ENCODE data around the gene SPSB1. TPM values are rescaled to one million over a fixed set of nuclear protein-coding genes. Genes with fewer than 3 reads are reported as not detected.
A peak's percentile ranks its signal among the peaks of the same experiment; 100 is the strongest.

Gene SPSB1
- total RNA-seq, 1 experiment from 2014 or later = 2.9 TPM

DNA sequence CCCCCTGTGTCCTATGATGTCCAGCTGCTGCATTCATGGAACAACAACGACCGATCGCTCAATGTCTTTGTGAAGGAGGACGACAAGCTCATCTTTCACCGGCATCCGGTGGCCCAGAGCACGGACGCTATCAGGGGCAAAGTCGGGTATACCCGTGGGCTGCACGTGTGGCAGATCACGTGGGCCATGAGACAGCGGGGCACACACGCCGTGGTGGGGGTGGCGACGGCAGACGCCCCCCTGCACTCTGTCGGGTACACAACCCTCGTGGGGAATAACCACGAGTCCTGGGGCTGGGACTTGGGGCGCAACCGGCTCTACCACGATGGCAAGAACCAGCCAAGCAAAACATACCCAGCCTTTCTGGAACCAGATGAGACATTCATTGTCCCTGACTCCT is 63.3 kb downstream of the SPSB1 start:
- Histone ChIP-seq H3K79me2 (ENCODE audit: insufficient read depth, low read length) (no peaks in the 10 kb centered on the region), H2BK120ac (ENCODE audit: low read depth, low read length, poor library complexity, severe bottlenecking) (no peak overlapping the region), H2BK15ac (ENCODE audit: low read depth, low read length) (no peak overlapping the region), H4K91ac (ENCODE audit: insufficient read length, low read depth, low read length) (no peak overlapping the region), H3K23ac (ENCODE audit: insufficient read length, low read depth, low read length) (no peak overlapping the region), H3K9me3 (ENCODE audit: control insufficient read depth, low read depth, low read length) (no peaks in the 10 kb centered on the region), H4K20me1 (ENCODE audit: control insufficient read depth, insufficient read depth, insufficient read length) (no peaks in the 10 kb centered on the region), H2AK5ac (ENCODE audit: insufficient read length, low read length) (no peak overlapping the region), H3K4me2 (ENCODE audit: insufficient read depth, insufficient read length, low read length) (no peak overlapping the region), H3T11ph (ENCODE audit: low read length) (no peak overlapping the region), H3K56ac (ENCODE audit: insufficient read length, low read depth, low read length) (no peak overlapping the region), H3K9ac (ENCODE audit: extremely low read depth, insufficient read length, low read length) (no peak overlapping the region), H2BK12ac (ENCODE audit: insufficient read length, low read depth, low read length) (no peak overlapping the region), H4K8ac (replicated peaks; ENCODE audit: insufficient read length, low read depth, low read length) (no peak overlapping the region), H2BK20ac (ENCODE audit: low read depth, low read length, poor library complexity, severe bottlenecking) (no peak overlapping the region), H3K4ac (ENCODE audit: low read depth, low read length) (no peak overlapping the region), H3K27ac (ENCODE audit: insufficient read length, low read depth, low read length) (no peak overlapping the region), H2BK5ac (ENCODE audit: insufficient read length, low read length) (no peak overlapping the region), H2AFZ (ENCODE audit: low read length) (no peak overlapping the region), H3K18ac (ENCODE audit: insufficient read length, low read depth, low read length) (no peak overlapping the region), H3K23me2 (ENCODE audit: insufficient read length, low read depth, low read length, poor library complexity, severe bottlenecking) (no peaks in the 10 kb centered on the region), H3K79me1 (ENCODE audit: insufficient read depth, low read depth, low read length, poor library complexity, severe bottlenecking) (no peaks in the 10 kb centered on the region), H4K5ac (ENCODE audit: insufficient read length, low read depth, low read length) (no peak overlapping the region), H3K14ac (ENCODE audit: insufficient read depth, low read length) (no peak overlapping the region), H3K27me3 (ENCODE audit: insufficient read depth, low read length) (no peaks in the 10 kb centered on the region), H3K4me1 (ENCODE audit: insufficient read depth, low read length) (no peaks in the 10 kb centered on the region)
- no CpG with 5 or more reads among the region's 24 CpGs for WGBS (ENCODE audit: extremely low coverage, insufficient read length, low lambda C conversion rate)
- no peaks in the 10 kb centered on the region for H3K27me3 Mint-ChIP-seq (ENCODE audit: low read depth)
- peak overlapping the region in 1 of 3 experiments; percentile 10; a peak in 2 of 7 replicates for H3K27ac Mint-ChIP-seq
- H3K4me3 Mint-ChIP-seq = no peak overlapping the region
- H3K9me3 Mint-ChIP-seq = no peaks in the 10 kb centered on the region; a peak in 1 of 5 replicates
- peaks cover 2 to 14% of the 10 kb centered on the region in 2 experiments; a peak in 3 of 4 replicates for H3K4me1 Mint-ChIP-seq
- TF ChIP-seq, protein P1, sequence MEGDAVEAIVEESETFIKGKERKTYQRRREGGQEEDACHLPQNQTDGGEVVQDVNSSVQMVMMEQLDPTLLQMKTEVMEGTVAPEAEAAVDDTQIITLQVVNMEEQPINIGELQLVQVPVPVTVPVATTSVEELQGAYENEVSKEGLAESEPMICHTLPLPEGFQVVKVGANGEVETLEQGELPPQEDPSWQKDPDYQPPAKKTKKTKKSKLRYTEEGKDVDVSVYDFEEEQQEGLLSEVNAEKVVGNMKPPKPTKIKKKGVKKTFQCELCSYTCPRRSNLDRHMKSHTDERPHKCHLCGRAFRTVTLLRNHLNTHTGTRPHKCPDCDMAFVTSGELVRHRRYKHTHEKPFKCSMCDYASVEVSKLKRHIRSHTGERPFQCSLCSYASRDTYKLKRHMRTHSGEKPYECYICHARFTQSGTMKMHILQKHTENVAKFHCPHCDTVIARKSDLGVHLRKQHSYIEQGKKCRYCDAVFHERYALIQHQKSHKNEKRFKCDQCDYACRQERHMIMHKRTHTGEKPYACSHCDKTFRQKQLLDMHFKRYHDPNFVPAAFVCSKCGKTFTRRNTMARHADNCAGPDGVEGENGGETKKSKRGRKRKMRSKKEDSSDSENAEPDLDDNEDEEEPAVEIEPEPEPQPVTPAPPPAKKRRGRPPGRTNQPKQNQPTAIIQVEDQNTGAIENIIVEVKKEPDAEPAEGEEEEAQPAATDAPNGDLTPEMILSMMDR (conservative IDR thresholded peaks at IDR 0.05) = no peak
- no peak for DNase-seq
- H3K36me3 Mint-ChIP-seq (ENCODE audit: insufficient read depth in 1 of 3, low read depth in 3 of 3) = peaks cover 0 to 9% (median 0%) of the 10 kb centered on the region in 3 experiments; a peak in 2 of 7 replicates

Data from H9 (cell line).